ENCODE measurements around the gene HRH1.
A peak's percentile ranks its signal among the peaks of the same experiment; 100 is the strongest.
"Not testable (repeated sequence)": the region's sequence is repeated elsewhere in the genome, so short reads cannot be mapped to it uniquely, and the experiment has no call there.

Gene HRH1

GRCh38 chr3:11204697-11205348 lies 50.5 kb downstream of the HRH1 start:
- DNase-seq (ENCODE audit: extremely low read depth in 1 of 2, low read depth in 1 of 2): no peak

GRCh38 chr3:11205881-11206280 lies 51.6 kb downstream of the HRH1 start:
- DNase-seq (ENCODE audit: extremely low read depth in 1 of 2, low read depth in 1 of 2): not testable (repeated sequence)

GRCh38 chr3:11206316-11206715 lies 52.0 kb downstream of the HRH1 start:
- DNase-seq (ENCODE audit: extremely low read depth in 1 of 2, low read depth in 1 of 2): no peak

GRCh38 chr3:11206953-11207352 lies 52.7 kb downstream of the HRH1 start:
- no peak for DNase-seq (ENCODE audit: extremely low read depth in 1 of 2, low read depth in 1 of 2)

- no peak for DNase-seq (ENCODE audit: extremely low read depth in 1 of 2, low read depth in 1 of 2)
These were observed 57.4 kb downstream of the HRH1 start for GRCh38 chr3:11211531-11212298.

GRCh38 chr3:11212299-11212608 lies 58.0 kb downstream of the HRH1 start:
- DNase-seq (ENCODE audit: extremely low read depth in 1 of 2, low read depth in 1 of 2): no peak

GRCh38 chr3:11212784-11213183 lies 58.5 kb downstream of the HRH1 start:
- DNase-seq (ENCODE audit: extremely low read depth in 1 of 2, low read depth in 1 of 2): no peak

- DNase-seq (ENCODE audit: extremely low read depth in 1 of 2, low read depth in 1 of 2): no peak
These were observed 59.6 kb downstream of the HRH1 start for GRCh38 chr3:11213810-11214450.

GRCh38 chr3:11214451-11214978 lies 60.2 kb downstream of the HRH1 start:
- no peak for DNase-seq (ENCODE audit: extremely low read depth in 1 of 2, low read depth in 1 of 2)

GRCh38 chr3:11217370-11217769 lies 63.1 kb downstream of the HRH1 start:
- not testable (repeated sequence) for DNase-seq (ENCODE audit: extremely low read depth in 1 of 2, low read depth in 1 of 2)

- DNase-seq (ENCODE audit: extremely low read depth in 1 of 2, low read depth in 1 of 2): no peak
These were observed 65.9 kb downstream of the HRH1 start for GRCh38 chr3:11220230-11220629.

- no peak for DNase-seq (ENCODE audit: extremely low read depth in 1 of 2, low read depth in 1 of 2)
These were observed 67.6 kb downstream of the HRH1 start for GRCh38 chr3:11221818-11222415.

GRCh38 chr3:11224010-11224409 lies 69.7 kb downstream of the HRH1 start:
- no peak for DNase-seq (ENCODE audit: extremely low read depth in 1 of 2, low read depth in 1 of 2)

GRCh38 chr3:11224870-11225229 lies 70.6 kb downstream of the HRH1 start:
- DNase-seq (ENCODE audit: extremely low read depth in 1 of 2, low read depth in 1 of 2): no peak

GRCh38 chr3:11226042-11226370 lies 71.7 kb downstream of the HRH1 start:
- DNase-seq (ENCODE audit: extremely low read depth in 1 of 2, low read depth in 1 of 2): no peak

GRCh38 chr3:11228041-11228440 lies 73.7 kb downstream of the HRH1 start:
- no peak for DNase-seq (ENCODE audit: extremely low read depth in 1 of 2, low read depth in 1 of 2)

GRCh38 chr3:11230125-11230524 lies 75.8 kb downstream of the HRH1 start:
- DNase-seq (ENCODE audit: extremely low read depth in 1 of 2, low read depth in 1 of 2): no peak

GRCh38 chr3:11230832-11231231 lies 76.5 kb downstream of the HRH1 start:
- DNase-seq (ENCODE audit: extremely low read depth in 1 of 2, low read depth in 1 of 2): no peak

GRCh38 chr3:11235385-11235784 lies 81.1 kb downstream of the HRH1 start:
- DNase-seq (ENCODE audit: extremely low read depth in 1 of 2, low read depth in 1 of 2): no peak

- DNase-seq (ENCODE audit: extremely low read depth in 1 of 2, low read depth in 1 of 2): peak; percentile 49 to 72
These were observed 82.5 kb downstream of the HRH1 start for GRCh38 chr3:11236588-11237461.

GRCh38 chr3:11238060-11238459 lies 83.8 kb downstream of the HRH1 start:
- DNase-seq (ENCODE audit: extremely low read depth in 1 of 2, low read depth in 1 of 2): no peak

Data from activated CD8-positive, alpha-beta memory T cell treated with anti-CD3 and anti-CD28 coated beads for 1 hour (primary cell).